ENCODE measurements around the gene KIF6.
"Not testable (repeated sequence)": the region's sequence is repeated elsewhere in the genome, so short reads cannot be mapped to it uniquely, and the experiment has no call there.

The KIF6 gene

DNA sequence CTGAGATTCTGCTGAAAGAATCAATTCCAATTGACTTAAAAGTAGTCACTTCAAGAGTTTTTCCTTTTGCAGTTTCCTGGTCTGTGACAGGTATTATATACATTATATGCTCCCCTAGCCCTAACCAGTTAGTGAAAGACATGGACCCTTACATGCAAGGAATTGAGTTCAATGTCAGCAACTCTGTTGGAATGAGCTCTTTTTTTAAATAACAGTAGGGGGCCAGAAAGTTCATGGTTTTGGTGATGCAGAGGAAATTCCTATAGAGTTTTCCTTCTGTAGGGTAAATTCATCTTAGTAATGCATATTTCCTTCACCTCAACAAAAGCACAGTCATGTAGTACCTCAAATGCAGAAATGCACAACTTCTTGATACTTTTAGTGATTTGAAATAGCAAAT is 172.2 kb downstream of the KIF6 start:
- DNase-seq (ENCODE audit: low spot score), result no peak

DNA sequence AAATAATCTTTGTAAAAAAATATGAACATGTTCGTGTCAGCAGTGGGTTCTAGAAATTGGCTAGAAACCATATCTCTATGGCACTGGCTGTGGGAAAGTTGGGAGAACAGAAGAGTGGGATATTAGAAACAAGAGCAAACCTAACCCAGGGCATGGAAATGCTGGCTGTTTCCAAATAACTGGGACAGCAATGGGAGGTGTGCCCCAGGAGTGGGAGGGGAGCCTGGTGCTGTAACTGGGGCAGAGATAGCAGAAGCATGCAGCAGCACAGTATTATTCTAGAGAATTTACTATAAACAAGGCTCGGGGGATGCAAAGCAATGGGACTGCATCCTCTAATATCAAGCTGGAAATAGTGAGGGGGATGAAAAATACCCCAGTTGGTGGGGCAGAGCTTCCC is 175.0 kb downstream of the KIF6 start:
- peak; percentile 19 for DNase-seq (ENCODE audit: low spot score)

- no peak for DNase-seq (ENCODE audit: low spot score)
Measured at GRCh38 chr6:39546731-39547130, 178.5 kb downstream of the KIF6 start.

DNA sequence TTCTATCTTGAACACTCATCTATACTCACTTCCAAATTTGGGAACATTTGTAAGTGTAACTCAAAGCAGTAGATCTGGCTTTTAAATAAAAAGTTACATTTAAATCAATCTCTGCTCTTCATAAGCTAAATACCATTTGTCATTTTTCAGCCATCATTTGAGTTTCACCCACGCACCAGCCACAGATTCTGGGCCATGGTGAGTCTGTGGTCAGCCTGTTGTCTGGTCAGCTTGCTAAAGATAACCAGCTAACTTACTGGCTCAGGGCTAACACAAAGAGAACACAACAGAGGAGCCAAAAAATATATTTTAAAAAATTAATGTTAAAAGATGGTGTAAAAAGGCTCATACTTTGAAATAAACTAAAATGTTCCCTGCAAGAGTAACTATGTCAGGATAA is 181.3 kb downstream of the KIF6 start:
- DNase-seq (ENCODE audit: low spot score), result no peak

DNA sequence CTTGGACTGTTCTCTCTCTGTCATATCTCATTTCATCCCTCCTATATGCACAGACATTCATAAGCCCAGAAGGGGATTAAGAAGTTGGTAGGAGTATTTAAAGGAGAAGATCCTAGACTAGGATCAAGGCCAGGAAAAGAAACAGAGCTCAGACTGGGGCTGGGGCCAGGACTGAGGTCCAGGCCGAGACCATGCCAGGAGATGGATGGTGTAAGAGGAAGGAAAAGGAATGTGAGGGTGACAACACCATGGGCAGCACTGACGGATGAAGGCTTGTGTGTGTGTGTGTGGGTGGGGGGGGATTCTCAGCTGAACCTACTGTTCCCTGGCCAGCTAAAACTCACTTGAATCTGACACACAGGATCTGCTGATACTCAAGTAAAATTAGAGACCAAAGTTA is 182.1 kb downstream of the KIF6 start:
- no peak for DNase-seq (ENCODE audit: low spot score)

DNA sequence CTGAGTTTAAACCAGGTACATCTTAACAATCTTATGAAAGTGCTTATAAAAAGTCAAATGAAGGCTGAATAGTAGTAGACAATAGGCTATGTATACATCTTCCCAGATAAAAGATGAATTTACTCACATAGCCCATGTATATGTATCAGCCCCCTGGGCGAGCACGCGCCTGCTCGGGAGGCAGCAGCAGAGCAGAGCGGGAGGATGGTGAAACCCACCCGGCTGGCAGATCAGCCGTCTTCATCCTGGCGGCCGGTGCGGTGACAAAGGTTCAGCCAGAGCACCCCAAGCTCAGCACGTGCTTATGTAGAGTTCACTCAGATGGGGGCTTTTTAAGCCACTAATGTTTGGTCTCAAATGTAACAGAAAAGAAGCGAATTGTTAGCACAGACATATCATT is 184.8 kb downstream of the KIF6 start:
- DNase-seq (ENCODE audit: low spot score), result no peak

GRCh38 chr6:39530201-39530759 is 194.9 kb downstream of the KIF6 start:
- no peak for DNase-seq (ENCODE audit: low spot score)

GRCh38 chr6:39527792-39528564 is 197.2 kb downstream of the KIF6 start:
- DNase-seq (ENCODE audit: low spot score), result no peak

- DNase-seq (ENCODE audit: low spot score), result no peak
Measured at GRCh38 chr6:39524007-39524406, 201.2 kb downstream of the KIF6 start.

GRCh38 chr6:39521958-39522357 is 203.2 kb downstream of the KIF6 start:
- no peak for DNase-seq (ENCODE audit: low spot score)

DNA sequence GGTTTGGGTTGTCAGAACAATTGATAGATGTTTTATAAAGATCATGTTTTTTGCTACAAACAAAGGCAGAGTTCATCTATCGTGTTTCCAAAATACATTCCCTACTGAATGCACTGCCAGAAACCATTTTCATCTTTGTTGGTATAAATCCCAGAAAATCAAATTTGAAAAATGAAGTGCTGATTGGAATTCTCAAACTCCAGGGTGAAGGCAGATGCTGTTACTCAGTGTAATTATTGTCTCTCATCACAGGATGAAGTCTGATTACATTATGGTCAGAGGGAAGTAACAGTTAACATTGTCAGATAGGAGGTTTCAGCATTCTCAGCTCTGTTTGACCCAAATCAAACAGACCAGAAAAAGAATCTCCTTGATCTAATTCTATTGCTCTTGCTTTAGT is 204.3 kb downstream of the KIF6 start:
- DNase-seq (ENCODE audit: low spot score), result no peak

- no peak for DNase-seq (ENCODE audit: low spot score)
Measured at GRCh38 chr6:39520411-39520810, 204.8 kb downstream of the KIF6 start.

DNA sequence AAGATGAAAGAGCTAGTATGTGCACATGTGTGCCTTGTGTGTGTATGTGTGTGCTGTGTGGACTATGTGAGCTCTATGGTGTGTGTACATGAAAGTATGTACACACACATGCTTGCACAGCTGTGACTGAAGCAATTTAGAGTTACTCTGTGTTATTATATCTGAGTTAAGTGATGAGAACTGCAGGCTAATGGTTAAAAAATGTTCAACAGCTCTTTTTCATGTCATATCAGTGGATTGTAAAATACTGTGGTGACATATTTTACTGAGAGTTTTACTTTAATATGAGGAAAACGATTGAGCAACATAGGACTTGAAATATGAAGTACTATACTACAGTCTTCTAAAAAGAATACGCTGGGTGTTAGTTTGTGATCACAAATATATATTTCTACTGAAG is 207.0 kb downstream of the KIF6 start:
- no peak for DNase-seq (ENCODE audit: low spot score)

DNA sequence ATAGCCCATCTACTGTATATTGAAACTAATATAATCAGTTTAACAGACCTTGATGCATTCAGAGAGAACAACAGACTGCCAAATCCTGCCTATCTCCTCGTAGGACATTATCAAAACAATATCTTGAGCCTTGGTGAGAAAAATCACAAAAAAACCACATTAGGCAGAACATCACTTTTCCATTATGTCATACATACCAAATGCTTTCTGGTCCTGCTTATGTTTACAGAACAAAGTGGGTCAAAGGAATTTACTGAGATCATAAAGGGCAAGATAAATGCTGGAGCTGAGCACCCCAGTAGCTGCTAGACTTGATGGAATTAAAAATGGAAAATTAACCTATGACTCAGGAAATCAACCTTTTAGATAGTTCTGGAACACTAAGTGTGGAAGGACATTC is 207.5 kb downstream of the KIF6 start:
- DNase-seq (ENCODE audit: low spot score), result no peak

GRCh38 chr6:39516471-39516870 is 208.7 kb downstream of the KIF6 start:
- DNase-seq (ENCODE audit: low spot score), result no peak

DNA sequence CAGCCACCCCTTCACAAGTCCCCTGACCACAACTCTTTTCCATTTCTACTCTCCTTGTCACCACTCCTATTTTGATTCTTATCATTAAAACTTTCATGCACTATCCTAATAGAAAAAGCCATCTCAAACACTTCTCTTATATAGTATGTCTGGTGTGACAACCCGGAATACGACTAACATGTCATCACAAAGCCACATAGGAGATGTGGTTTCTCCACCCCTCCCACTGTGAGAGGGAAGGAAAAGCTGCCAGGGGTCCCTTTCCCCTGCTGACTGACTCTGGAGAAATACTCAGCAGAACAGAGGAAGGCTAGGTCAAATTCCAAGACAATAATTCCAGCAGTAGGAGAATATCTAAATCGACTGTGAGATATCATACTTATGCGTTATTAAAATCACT is 209.7 kb downstream of the KIF6 start:
- DNase-seq (ENCODE audit: low spot score), result no peak

DNA sequence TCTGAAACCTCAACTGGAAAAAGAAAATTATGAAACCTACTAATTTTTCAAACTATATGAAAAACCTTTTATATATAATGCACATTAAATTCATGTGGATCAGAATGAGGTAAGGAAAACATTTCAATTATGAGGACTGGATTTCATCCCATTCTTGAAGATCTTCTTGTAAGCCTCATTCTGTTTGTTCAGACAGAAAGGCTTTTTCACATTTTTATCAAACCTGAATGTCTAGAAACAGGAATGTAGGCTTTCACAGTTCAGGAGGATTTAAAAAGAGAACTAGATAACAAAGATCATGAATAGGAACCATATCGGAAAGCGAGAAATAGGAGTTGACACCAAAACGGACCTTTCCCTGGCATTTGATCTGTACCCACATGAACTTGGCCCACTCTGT is 210.2 kb downstream of the KIF6 start:
- DNase-seq (ENCODE audit: low spot score), result no peak

DNA sequence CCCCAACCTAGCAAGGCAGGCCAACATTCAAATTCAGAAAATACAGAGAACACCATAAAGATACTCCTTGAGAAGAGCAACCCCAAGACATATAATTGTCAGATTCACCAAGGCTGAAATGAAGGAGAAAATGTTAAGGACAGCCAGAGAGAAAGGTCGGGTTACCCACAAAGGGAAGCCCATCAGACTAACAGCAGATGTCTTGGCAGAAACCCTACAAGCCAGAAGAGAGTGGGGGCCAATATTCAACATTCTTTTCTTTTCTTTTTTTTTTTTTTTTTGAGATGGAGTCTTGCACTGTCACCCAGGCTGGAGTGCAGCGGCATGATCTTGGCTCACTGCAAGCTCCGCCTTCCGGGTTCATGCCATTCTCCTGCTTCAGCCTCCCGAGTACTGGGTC is 215.4 kb downstream of the KIF6 start:
- not testable (repeated sequence) for DNase-seq (ENCODE audit: low spot score)

GRCh38 chr6:39508515-39508914 is 216.7 kb downstream of the KIF6 start:
- no peak for DNase-seq (ENCODE audit: low spot score)

- DNase-seq (ENCODE audit: low spot score), result no peak
Measured at GRCh38 chr6:39507331-39507998, 217.7 kb downstream of the KIF6 start.

DNA sequence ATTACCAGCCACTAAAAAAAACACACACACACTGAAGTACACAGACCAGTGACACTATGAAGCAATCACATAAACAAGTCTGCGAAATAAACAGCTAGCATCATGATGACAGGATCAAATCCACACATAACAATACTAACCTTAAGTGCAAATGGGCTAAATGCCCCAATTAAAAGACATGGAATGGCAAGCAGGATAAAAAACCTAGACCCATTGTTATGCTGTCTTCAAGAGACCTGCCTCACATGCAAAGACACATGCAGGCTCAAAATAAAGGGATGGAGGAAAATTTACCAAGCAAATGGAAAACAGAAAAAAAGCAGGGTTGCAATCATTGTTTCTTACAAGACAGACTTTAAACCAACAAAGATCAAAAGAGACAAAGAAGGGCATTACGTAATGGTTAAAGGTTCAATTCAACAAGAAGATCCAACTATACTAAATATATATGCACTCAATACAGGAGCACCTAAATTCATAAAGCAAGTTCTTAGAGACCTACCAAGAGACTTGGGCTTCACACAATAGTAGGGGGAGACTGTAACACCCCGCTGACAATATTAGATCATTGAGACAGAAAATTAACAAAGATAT is 222.7 kb downstream of the KIF6 start:
- DNase-seq (ENCODE audit: low spot score), result not testable (repeated sequence)

GRCh38 chr6:39499053-39499452 is 226.2 kb downstream of the KIF6 start:
- DNase-seq (ENCODE audit: low spot score), result no peak

- no peak for DNase-seq (ENCODE audit: low spot score)
Measured at GRCh38 chr6:39498096-39498495, 227.1 kb downstream of the KIF6 start.

Data from putamen (tissue), 1 donor.